ENCODE data around the gene GALNS. TPM values are rescaled to one million over a fixed set of nuclear protein-coding genes. Genes with fewer than 3 reads are reported as not detected.

The GALNS gene
- total and polyA plus RNA-seq, 12 donors: 12.6 to 63.1 (median 36.2) TPM

GRCh38 chr16:88879788-88880055, 23.0 kb upstream of the GALNS start:
- TF ChIP-seq, protein P1, sequence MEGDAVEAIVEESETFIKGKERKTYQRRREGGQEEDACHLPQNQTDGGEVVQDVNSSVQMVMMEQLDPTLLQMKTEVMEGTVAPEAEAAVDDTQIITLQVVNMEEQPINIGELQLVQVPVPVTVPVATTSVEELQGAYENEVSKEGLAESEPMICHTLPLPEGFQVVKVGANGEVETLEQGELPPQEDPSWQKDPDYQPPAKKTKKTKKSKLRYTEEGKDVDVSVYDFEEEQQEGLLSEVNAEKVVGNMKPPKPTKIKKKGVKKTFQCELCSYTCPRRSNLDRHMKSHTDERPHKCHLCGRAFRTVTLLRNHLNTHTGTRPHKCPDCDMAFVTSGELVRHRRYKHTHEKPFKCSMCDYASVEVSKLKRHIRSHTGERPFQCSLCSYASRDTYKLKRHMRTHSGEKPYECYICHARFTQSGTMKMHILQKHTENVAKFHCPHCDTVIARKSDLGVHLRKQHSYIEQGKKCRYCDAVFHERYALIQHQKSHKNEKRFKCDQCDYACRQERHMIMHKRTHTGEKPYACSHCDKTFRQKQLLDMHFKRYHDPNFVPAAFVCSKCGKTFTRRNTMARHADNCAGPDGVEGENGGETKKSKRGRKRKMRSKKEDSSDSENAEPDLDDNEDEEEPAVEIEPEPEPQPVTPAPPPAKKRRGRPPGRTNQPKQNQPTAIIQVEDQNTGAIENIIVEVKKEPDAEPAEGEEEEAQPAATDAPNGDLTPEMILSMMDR (IDR thresholded peaks at IDR 0.05): no peak
- no peak for TF ChIP-seq POLR2A (IDR thresholded peaks at IDR 0.05)
- H3K9me3 ChIP-seq (replicated peaks in 1 of 3): no peaks in the 10 kb centered on the region
- intact Hi-C loops (cut with DNase I): no loop called here
- DNase-seq: no peak
- no peaks in the 10 kb centered on the region for H3K4me1 ChIP-seq (replicated peaks in 1 of 2)
- H3K27me3 ChIP-seq: no peaks in the 10 kb centered on the region
- H3K36me3 ChIP-seq (replicated peaks in 1 of 2): no peaks in the 10 kb centered on the region
- WGBS, 4 donors: 78 to 92% (median 79%) methylated on average over 3 to 11 of the region's 11 CpGs
- H3K4me3 ChIP-seq: no peak overlapping the region
- no peak overlapping the region for H3K27ac ChIP-seq

GRCh38 chr16:88878967-88879787, 22.4 kb upstream of the GALNS start:
- Histone ChIP-seq H3K4me3 (no peak overlapping the region), H3K36me3 (replicated peaks in 1 of 2) (no peaks in the 10 kb centered on the region), H3K4me1 (replicated peaks in 1 of 2) (no peaks in the 10 kb centered on the region), H3K27ac (no peak overlapping the region), H3K27me3 (no peaks in the 10 kb centered on the region), H3K9me3 (replicated peaks in 1 of 3) (no peaks in the 10 kb centered on the region)
- DNase-seq: no peak
- TF ChIP-seq POLR2A (IDR thresholded peaks at IDR 0.05): no peak
- 85 to 91% (median 89%) methylated on average over 27 to 45 of the region's 45 CpGs for WGBS, 4 donors
- intact Hi-C loops (cut with DNase I): no loop called here

GRCh38 chr16:88878356-88878755, 21.6 kb upstream of the GALNS start:
- no peak overlapping the region for H3K27ac ChIP-seq
- 83 to 94% (median 92%) methylated on average over 2 to 20 of the region's 20 CpGs for WGBS, 4 donors
- H3K4me1 ChIP-seq (replicated peaks in 1 of 2): no peaks in the 10 kb centered on the region
- DNase-seq: no peak
- H3K36me3 ChIP-seq (replicated peaks in 1 of 2): no peaks in the 10 kb centered on the region
- H3K4me3 ChIP-seq: no peak overlapping the region
- no peaks in the 10 kb centered on the region for H3K9me3 ChIP-seq (replicated peaks in 1 of 3)
- TF ChIP-seq, protein P1 (IDR thresholded peaks at IDR 0.05): no peak
- no peak for TF ChIP-seq POLR2A (IDR thresholded peaks at IDR 0.05)
- no peaks in the 10 kb centered on the region for H3K27me3 ChIP-seq
- intact Hi-C loops (cut with DNase I): no loop called here

GRCh38 chr16:88877564-88878289, 21.0 kb upstream of the GALNS start:
- WGBS, 4 donors: 80 to 90% (median 88%) methylated on average over 6 to 20 of the region's 20 CpGs
- intact Hi-C loops (cut with DNase I): no loop called here
- no peak for TF ChIP-seq POLR2A (IDR thresholded peaks at IDR 0.05)
- TF ChIP-seq, protein P1 (IDR thresholded peaks at IDR 0.05): no peak
- Histone ChIP-seq H3K9me3 (replicated peaks in 1 of 3) (no peaks in the 10 kb centered on the region), H3K36me3 (replicated peaks in 1 of 2) (no peaks in the 10 kb centered on the region), H3K4me1 (replicated peaks in 1 of 2) (no peaks in the 10 kb centered on the region), H3K27ac (no peak overlapping the region), H3K4me3 (no peak overlapping the region), H3K27me3 (no peaks in the 10 kb centered on the region)
- no peak for DNase-seq

All from adrenal gland (tissue), 12 donors.